Inflammatory macrophage (primary cell): ENCODE results near the gene PLOD1.

Experiments
- DNase-seq, 2 donors: peaks; one replicate each; pipeline ENCODE4 v3.0.0-alpha.2; 2020 to 2022

Gene PLOD1

DNA sequence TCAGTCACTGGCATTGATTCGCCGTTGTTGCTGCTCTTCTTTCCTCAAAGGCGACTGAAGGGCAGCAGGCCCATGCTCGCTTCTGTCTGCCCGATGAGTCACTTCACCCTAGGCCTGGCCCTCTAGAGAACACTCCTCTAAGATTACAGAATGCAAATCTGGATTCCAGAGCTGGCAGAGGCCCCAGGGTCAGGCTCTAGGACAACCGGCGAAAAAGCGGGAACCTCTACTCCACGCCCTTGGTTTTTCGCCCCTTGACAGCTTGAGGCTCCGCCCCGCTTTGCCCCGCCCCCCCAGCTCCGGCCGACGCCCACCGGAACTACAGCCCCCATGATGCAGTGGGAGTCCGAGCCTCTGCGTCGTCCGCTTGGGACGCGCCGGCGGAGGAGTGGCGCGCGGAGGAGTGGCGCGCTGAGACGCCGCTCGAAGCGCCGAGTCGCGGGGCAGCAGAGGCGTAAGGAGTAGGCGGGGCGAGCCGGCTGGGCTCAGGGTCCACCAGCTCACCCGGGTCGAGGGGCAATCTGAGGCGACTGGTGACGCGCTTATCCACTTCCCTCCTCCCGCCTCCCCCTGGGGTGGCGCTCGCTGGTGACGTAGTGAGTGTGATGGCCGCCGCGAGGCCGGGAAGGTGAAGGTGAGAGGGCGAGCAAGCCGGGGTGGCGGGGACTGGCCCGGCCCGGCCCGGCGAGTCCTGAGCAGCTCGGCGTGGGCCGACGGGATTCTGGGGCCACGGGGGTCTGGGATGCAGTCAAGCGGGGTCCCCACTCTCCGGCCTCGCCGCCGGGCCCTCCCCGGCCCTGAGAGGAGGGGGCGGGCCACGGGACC is 45.5 kb downstream of the PLOD1 start, which contains the start of gene MFN2:
MFN2 (plus strand) TSS at position 594 of the 825 bp plus-strand sequence. CDS start 8,725 bp downstream, outside the sequence.
- DNase-seq = peak; percentile 97

DNA sequence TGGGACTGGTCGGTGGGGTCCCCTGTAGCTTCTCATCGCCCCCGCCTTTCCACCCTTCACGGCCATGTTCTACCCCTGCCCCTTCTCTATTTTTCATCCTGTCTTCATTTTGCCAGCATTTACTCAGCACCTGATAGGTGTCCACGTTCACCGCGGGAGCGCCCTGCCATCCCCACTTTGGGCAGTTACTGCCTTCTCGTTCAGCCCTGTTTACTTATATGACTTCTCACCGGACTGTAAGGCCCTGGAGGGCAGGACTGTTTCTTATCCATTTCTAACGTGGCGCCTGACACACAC is 46.1 kb downstream of the PLOD1 start:
- DNase-seq = no peak

DNA sequence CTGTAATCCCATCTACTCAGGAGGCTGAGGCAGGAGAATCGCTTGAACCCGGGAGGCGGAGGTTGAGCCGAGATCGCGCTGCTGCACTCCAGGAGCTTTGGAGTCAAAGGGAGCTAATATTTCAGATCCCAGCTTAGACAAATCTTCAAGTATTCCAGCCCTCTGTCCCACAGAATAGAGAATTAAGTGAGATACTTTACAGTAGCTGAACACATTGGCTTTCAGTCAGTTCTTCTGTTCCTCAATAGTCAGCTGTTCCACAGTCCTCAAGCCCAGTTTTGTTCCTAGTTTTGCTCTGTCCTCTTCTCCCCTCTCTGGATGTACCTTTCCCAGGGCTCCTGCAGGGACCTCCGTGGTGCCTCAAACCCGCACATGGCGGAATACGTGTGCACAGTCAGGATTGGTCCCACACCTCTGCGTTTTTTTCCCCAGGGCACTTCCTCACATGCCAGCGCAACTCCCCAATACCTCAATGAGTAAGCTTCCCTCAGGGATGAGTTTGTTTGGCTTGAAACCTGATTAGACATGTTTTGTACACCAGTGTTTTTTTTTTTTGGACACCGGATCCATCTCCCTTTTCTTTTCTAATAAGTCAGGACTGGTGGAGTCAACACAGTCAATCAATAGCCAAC is 47.0 kb downstream of the PLOD1 start:
- no peak for DNase-seq

DNA sequence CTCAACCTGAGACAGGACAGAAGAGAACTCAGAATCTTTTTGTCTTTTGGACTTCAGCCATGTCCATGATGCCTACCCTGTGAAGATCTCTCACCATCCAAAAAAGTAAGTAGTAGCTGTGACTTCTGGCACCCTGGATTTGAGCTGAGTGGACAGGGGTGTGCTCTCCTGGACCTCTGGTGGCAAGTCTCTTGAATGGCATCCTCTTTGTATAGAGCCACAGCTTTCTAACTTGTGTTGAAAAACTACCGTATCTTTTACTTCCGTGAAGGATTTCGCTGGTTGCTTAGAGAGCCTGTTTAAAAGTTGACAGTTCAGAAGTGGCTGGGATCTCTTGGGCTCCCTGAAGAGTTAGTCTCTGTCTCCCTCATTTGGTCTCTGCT is 47.5 kb downstream of the PLOD1 start:
- DNase-seq = peak in 1 of 2 donors; percentile 32

DNA sequence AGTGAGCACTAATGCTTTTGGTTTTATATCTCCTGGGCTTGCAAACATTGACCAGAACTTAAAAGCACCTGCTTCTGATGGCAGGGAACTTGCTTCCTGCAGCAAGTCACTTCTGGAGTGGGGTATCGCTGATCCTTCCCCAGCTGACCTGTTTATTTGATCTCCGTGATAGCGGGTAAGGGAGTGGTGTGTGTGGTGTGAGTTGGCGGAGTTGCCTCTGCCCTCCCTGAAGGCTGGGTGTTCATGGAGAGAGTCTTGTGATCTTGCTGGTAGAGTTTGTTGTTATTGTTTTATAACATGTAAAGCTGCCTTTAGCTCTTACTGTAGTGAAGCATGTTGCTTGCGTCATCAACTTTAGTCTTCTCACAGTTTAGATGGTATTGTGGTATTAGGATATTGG is 49.6 kb downstream of the PLOD1 start:
- no peak for DNase-seq

DNA sequence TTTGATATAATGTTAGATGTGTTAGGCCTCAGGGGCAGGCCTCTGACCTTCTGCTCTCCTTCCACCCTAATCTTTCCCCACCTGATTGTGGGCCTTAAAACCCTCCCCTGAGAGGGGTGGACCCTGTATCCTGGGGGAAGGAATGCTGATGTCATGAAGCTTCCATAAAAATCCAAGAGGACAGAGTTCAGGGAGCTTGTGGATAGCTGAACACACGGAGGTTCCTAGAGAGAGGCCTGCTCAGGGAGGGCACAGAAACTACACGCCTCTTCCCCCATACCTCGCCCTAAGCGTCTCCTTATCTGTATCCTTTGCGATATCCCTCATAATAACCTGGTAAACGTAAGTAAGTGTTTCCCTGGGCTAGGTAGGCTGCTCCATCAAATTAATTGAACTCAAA is 50.1 kb downstream of the PLOD1 start:
- no peak for DNase-seq

DNA sequence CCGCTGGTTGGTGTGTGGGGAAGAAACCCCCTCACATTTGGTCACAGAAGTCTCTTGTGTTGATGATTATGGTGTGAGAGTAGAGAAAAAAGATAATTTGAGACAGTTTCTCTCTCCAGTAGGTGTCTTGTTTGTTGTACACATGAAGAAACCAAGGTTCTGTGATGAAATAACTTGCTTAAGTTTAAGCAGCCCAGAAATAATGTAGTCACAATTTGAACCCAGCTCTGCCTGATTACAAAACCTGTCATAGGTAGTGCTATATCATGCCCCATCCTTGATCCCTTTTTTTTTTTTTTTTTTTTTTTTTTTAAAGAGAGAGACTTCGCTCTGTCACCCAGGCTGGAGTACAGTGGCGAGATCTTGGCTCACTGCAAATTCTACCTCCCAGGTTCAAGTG is 50.7 kb downstream of the PLOD1 start:
- DNase-seq = peak in 1 of 2 donors; percentile 19

DNA sequence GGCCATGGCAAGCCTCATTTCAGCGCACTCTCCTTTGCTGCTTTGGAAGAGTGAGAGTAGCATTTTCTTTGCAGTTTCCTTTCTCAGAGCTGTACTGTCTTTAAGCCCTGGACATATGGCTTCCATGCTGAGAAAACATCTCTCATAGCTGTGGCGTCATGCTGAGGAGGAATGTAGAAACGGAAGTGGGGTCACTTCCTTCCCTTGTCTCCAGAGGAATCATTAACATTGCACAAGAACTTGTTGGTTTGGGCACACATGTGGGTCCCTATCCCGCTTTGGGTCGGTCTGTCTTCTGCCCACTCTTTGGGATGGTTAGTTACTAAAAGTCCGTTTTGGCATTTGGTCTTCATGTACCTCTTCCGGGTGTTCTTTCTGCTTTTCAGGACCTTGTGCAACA is 51.3 kb downstream of the PLOD1 start:
- DNase-seq = peak; percentile 80 to 86

DNA sequence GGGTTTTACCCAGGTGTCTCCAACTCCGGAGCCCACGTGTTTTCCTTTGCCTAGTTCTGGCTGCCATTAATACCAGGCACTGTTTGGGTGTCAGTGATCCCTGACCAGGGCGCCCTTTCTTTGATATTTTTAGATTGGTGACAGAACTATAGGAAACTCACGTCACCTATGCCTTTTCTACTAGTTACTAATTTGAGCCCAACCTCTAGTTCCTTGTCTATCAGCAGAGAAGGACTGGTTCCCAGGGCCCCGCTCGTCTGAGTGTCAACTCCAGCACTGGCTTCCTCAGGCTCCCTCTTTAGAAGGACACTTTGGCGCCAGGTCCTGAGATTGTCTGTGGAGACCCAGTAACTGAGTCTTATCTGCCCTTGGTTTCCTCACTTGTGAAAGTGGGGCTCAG is 55.2 kb downstream of the PLOD1 start:
- no peak for DNase-seq

DNA sequence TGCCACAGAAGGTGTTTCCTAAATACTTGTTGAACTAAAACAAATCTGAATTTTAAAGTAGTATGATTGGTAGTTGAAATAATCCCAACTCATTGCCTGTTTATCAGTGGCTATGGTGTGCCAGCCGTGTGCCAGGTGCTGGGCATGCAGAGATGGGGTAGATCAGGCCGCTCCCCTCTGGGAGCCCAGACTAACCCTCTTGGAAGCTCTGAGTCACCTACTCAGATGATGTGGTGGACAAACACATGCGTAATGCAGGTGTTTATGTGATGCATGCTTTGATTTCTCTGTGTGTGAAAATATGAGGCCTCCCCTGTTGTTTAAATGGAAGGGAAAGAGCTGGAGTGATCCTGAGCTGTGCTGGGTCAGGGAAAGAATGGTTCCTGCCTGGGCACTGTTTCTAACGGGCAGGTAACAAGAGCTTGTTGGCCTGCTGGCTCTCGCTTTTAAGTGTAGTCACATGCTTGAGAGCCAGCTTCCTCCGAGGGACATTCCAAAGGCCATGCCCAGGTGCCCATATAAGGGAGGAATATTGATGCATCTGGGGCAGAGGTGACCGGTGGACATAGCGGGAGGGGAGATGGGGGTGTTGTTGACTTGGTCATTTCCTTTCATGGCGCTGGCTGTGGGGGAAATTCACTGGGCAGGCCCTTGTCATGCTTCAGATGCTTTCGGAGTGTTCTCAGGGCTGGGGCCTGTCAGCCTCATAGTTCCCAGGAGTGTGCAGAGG is 56.0 kb downstream of the PLOD1 start:
- no peak for DNase-seq

DNA sequence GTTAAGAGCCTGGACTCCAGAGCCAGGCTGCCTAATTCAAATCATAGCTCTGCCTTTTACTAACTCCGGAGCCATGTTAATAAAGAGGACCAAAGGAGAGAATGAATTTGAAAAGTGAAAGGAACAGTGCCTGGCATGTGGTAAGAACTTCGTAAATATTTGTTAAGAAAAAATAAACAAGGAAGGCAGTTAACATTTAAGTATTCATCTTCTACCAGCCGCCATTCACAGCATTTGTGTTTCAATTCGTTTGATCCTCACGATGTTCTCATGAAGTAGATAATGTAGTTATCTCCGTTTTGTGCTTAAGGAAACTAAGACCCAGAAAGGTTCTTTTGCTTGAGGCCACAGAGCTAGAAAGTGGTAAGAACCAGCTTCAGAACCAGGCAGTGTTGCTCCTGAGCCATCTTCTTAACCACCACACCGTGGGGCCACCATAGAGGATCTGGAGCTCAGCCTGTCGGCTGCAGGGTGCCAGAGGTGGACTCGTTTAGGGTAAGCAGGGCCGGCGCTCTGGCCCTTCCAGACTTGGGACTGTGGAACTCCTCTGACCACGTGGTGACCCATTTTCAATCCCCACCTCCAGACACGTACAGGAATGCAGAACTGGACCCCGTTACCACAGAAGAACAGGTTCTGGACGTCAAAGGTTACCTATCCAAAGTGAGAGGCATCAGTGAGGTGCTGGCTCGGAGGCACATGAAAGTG is 57.6 kb downstream of the PLOD1 start:
- no peak for DNase-seq

DNA sequence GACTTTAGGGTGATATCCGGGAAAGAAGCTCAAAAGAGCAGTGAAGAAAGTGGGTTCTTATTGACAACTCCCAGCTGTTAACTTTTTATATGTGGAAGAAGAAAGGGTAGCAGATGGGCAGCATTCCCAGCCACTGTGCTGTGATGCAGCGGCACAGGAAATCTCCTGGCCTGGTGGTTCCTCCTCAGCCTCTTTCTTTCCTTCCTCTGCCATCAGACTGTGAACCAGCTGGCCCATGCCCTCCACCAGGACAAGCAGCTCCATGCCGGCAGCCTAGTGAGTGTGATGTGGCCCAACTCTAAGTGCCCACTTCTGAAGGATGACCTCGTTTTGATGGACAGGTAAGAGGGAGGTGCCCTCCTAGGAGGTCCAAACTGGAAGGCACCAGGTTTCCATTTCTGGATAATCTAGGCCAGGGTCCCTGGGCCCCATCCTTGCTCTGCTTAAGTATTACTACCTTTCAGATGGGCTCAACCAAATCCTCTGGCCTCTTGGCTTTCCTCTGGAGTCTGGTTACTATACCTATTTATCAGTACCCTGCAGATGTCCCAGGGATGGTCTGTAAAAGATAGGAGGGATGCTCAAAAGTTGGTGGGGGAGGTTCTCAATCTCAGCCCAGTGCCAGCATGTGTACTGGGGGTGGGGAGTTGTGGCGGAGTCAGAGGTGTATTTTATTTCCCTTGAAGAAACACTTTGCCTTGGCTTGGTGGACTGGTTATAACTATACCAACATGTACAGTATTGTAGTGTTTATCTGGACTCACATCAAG is 62.7 kb downstream of the PLOD1 start:
- DNase-seq = no peak

DNA sequence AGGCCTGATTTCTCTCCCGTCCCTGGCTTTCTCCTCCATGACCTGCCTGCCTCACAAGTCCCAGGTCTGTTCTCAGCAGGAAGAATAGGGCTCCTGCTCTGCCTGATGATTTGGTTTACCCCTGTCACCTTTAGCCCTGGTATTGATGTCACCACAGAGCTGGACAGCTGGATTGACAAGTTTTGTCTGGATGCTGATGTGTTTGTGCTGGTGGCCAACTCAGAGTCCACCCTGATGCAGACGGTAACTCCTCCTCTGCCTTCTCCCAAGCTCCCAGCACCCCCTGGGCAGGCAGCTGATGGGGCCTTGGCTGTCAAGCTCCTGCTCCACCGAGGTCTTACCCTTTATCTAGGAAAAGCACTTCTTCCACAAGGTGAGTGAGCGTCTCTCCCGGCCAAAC is 64.1 kb downstream of the PLOD1 start:
- no peak for DNase-seq

DNA sequence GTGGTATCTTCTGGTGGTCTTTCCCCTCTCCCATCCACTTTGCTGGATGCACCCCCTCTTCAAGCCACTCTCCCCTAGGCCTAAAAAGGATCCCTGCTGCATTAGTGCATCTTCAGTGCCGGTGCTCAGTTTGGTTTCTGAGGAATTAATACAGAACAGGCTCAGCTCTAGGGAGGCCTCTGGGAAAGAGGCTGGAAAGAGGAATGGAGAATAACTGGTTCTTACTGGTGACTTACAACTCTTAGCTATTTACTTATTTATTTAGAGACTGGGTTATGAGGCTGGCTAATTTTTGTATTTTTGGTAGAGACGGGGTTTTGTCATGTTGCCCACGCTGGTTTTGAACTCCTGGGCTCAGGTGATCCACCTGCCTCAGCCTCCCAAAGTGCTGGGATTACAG is 64.7 kb downstream of the PLOD1 start:
- no peak for DNase-seq

DNA sequence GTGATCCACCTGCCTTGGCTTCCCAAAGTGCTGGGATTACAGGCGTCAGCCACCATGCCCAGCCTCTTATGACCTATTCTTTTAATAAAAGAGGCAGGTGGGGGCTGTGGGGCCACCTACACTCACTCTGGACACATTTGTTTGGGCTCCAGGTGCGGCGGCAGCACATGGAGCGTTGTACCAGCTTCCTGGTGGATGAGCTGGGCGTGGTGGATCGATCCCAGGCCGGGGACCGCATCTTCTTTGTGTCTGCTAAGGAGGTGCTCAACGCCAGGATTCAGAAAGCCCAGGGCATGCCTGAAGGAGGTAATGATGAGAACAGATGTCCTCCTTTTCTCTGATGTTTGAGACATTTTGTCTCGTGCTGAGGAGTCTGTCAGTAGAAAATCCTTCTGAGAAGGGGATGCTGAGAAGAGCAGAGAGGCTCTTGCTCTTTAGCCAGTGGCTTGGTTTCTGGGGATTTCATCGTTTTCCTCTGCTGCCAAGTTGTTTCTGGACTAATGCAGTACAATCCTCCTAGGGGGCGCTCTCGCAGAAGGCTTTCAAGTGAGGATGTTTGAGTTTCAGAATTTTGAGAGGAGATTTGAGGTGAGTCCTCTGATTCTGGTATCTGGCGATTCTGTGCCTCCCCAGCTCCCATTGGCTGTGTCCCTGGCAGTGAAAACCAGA is 66.9 kb downstream of the PLOD1 start:
- DNase-seq = peak; percentile 26 to 51

DNA sequence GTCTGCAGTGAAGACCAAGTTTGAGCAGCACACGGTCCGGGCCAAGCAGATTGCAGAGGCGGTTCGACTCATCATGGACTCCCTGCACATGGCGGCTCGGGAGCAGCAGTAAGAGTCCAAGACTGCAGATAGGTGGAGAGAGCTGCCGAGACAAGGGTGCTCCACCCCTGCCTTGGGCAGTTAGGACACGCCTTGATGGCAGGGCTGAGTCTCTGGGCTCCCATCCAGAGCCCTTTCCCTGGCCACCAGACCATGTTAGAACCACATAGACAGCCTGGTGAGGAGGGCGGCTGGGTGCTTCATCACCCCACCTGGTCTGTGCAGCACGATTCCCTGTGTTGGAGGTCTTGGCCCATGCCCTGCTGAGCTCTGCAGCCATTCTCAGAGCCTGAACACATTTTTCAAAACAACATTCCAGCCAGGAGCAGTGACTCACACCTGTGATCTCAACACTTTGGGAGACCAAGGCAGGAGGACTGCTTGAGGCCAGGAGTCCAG is 67.5 kb downstream of the PLOD1 start:
- no peak for DNase-seq

DNA sequence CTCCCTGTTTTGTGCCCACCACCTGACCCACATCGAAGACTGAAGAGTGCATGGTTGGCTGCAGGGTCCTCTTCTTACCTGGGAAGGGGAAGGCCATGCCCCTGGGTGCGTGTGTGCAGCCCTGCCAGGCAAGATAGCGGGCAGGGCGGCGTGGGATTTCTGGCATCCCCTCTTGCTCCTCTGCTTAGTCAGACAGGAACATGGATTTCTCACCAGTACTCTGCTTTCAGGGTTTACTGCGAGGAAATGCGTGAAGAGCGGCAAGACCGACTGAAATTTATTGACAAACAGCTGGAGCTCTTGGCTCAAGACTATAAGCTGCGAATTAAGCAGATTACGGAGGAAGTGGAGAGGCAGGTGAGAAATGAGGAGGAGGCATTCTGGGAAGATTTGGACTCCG is 69.2 kb downstream of the PLOD1 start:
- DNase-seq = no peak

DNA sequence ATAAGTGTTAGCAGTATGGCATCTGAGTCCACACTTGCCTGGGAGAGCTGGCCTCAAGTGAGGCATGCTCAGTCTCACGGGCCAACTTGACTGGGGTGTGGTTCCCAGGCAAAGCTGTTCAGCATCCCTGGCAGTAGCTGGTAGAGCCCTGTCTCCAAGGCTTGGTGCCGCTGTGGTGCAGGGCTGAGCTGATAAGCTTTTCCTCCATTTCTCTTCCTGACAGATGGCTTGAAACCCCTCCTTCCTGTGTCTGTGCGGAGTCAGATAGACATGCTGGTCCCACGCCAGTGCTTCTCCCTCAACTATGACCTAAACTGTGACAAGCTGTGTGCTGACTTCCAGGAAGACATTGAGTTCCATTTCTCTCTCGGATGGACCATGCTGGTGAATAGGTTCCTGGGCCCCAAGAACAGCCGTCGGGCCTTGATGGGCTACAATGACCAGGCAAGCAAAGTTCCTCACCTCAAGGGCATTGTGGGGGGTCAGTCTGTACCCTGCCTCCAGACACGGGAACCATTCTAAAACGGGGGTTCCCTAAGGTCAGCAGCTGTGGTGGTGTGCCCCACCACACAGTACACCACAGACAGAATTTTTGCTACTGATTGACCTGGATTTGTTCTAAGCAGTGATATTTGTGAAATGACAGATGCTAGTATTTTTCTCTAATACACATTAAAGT is 71.1 kb downstream of the PLOD1 start:
- DNase-seq = no peak

DNA sequence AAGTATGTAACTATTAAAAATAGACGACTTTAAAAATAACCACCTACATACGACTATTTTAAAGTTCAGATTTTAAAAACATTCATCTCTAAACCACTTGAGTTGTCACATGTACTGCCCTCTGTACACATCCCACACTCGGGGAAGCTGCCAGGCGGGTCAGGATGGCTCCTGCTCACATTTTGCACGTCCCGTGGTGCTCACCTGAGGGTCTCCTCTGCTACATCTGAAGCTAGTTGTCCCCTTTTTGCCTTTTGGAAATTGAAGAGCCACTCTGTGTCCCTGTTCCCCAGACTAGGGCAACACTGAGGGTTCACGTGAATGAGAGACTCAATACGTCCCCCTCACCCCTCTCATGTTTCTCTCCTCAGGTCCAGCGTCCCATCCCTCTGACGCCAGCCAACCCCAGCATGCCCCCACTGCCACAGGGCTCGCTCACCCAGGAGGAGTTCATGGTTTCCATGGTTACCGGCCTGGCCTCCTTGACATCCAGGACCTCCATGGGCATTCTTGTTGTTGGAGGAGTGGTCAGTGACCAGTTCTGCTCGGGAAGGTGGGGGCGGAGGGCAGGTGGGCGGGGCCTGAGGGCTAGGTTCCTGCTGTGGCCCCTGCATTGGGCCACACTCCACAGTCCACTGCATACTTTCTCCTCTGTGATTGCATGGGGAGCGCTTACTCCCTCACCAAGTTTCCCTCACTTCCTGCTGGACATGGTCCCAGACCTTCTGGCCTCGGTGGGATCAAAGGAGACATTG is 71.8 kb downstream of the PLOD1 start:
- DNase-seq = peak in 1 of 2 donors; percentile 25

DNA sequence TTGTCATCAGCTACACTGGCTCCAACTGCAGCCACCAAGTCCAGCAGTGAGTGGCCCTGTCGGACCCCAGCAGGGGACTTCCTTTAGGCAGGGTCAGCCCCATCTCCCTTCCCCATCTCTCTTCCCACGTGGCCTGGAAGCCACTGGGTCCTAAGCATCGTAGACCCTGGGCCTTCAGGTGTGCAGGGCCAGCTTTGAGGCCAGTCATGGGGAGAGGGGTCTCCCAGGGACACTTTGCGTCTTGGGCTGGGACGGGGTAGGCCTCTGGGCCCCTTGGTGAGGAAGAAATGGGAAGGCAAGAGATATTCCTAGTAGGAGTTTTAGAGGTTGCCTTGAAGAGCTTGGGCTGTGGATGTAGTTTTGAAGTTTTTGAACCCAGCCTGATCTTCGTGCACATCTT is 72.7 kb downstream of the PLOD1 start:
- DNase-seq = no peak
